MCF 10A (cell line): Measurements from ENCODE around the gene ZFHX3. TPM values are rescaled to one million over a fixed set of nuclear protein-coding genes. Genes with fewer than 3 reads are reported as not detected.

ENCODE experiments used
- BruUV-seq: library from RNA; stranded (reverse); fragments of 400-500 nt; replicated peaks from 2 replicates; lab custom pipeline; 2021; lab: Mats Ljungman, UMichigan
- CTCF ChIA-PET: fragments of 300-600 bp; sonication (Branson Sonifier 250); formaldehyde crosslinking; extraction: SDS; loops from one replicate; lab custom pipeline; 2021; ENCODE audit warnings: antibody characterized with exemption, inconsistent platforms; lab: Yijun Ruan, JAX
- POLR2A ChIA-PET: fragments of 300-600, 350-650 bp; sonication (Branson Sonifier 250); formaldehyde crosslinking; extraction: SDS; loops from one replicate; lab custom pipeline; 2020; ENCODE audit warnings: antibody characterized with exemption, inconsistent platforms; lab: Yijun Ruan, JAX
- DNase-seq: peaks from one replicate; pipeline ENCODE4 v3.0.0-alpha.2; 2018; ENCODE audit not compliant: unreplicated experiment
- H3K27ac Mint-ChIP-seq: one replicate; pipeline ENCODE4 v1.8.0; 2022; ENCODE audit warnings: mild to moderate bottlenecking, low read depth, mixed read lengths; ENCODE audit not compliant: unreplicated experiment
- H3K27me3 Mint-ChIP-seq: one replicate; pipeline ENCODE4 v1.8.0; 2022; ENCODE audit warnings: mixed read lengths; ENCODE audit not compliant: insufficient read depth, unreplicated experiment
- H3K36me3 Mint-ChIP-seq: one replicate; pipeline ENCODE4 v1.8.0; 2022; ENCODE audit warnings: mild to moderate bottlenecking, moderate library complexity, mixed read lengths; ENCODE audit not compliant: insufficient read depth, unreplicated experiment
- H3K4me1 Mint-ChIP-seq: one replicate; pipeline ENCODE4 v1.8.0; 2022; ENCODE audit warnings: mixed read lengths; ENCODE audit not compliant: insufficient read depth, unreplicated experiment
- H3K4me3 Mint-ChIP-seq: one replicate; pipeline ENCODE4 v1.8.0; 2022; ENCODE audit warnings: mild to moderate bottlenecking, moderate library complexity, mixed read lengths; ENCODE audit not compliant: unreplicated experiment
- H3K9me3 Mint-ChIP-seq: one replicate; pipeline ENCODE4 v1.8.0; 2022; ENCODE audit warnings: mixed read lengths; ENCODE audit not compliant: unreplicated experiment
- CTCF ChIP-seq: fragments of 200-600 bp; IDR thresholded peaks from one replicate; pipeline ENCODE4 v1.8.0; 2022; ENCODE audit warnings: antibody characterized with exemption, mild to moderate bottlenecking; ENCODE audit not compliant: unreplicated experiment
- intact Hi-C: fragments of 100-400 bp; cut with micrococcal nuclease; formaldehyde crosslinking; loops from 2 replicates; pipeline ENCODE4 v1.14.1; 2022
- total RNA-seq: library from RNA; stranded (reverse); gene quantifications from 2 replicates; pipeline ENCODE4 v1.2.3, GENCODE V29; 2022

The ZFHX3 gene
- total RNA-seq, 1 experiment from 2014 or later = 27.4 TPM

- Mint-ChIP-seq H3K27ac (no peak overlapping the region), H3K36me3 (peaks cover 28% of the 10 kb centered on the region), H3K9me3 (no peaks in the 10 kb centered on the region), H3K4me3 (no peak overlapping the region), H3K27me3 (no peaks in the 10 kb centered on the region), H3K4me1 (no peaks in the 10 kb centered on the region)
- no peak for DNase-seq
- no TSS peak for BruUV-seq
- TF ChIP-seq CTCF = no peak
- ChIA-PET CTCF (interaction anchor here (0.6 to 1.2 kb wide), 2 partner anchors 49 to 219 kb away, joined by 3 to 4 read pairs; no protein-coding TSS in a partner anchor), POLR2A (interaction anchor here (0.7 kb wide), 1 partner anchor 12 kb away, joined by 3 read pairs; no protein-coding TSS in a partner anchor)
- intact Hi-C loops = no loop called here
These were observed 264.1 kb downstream of the ZFHX3 start for GRCh38 chr16:72783716-72784318.

GRCh38 chr16:72769876-72770275 lies 278.1 kb downstream of the ZFHX3 start:
- CTCF ChIA-PET = interaction anchor here (0.6 kb wide), 1 partner anchor 585 kb away, joined by 3 read pairs; no protein-coding TSS in a partner anchor
- DNase-seq = no peak
- H3K9me3 Mint-ChIP-seq = peaks cover 9% of the 10 kb centered on the region
- H3K27me3 Mint-ChIP-seq = no peaks in the 10 kb centered on the region
- peaks cover 6% of the 10 kb centered on the region for H3K4me1 Mint-ChIP-seq
- intact Hi-C loops = loop anchor here (10.0 kb wide), 1 partner anchor 645 kb away; no protein-coding TSS in a partner anchor
- BruUV-seq = no TSS peak
- no peaks in the 10 kb centered on the region for H3K36me3 Mint-ChIP-seq
- H3K27ac Mint-ChIP-seq = no peak overlapping the region
- no peak overlapping the region for H3K4me3 Mint-ChIP-seq
- no peak for TF ChIP-seq CTCF
- POLR2A ChIA-PET = interaction anchor here (0.6 kb wide), 1 partner anchor 17 kb away, joined by 5 read pairs; no protein-coding TSS in a partner anchor

GRCh38 chr16:72768591-72768990 lies 279.3 kb downstream of the ZFHX3 start:
- POLR2A ChIA-PET = no interaction called here
- Mint-ChIP-seq H3K27ac (no peak overlapping the region), H3K9me3 (peaks cover 9% of the 10 kb centered on the region), H3K4me3 (no peak overlapping the region), H3K27me3 (no peaks in the 10 kb centered on the region), H3K36me3 (no peaks in the 10 kb centered on the region), H3K4me1 (peaks cover 6% of the 10 kb centered on the region)
- no peak for TF ChIP-seq CTCF
- DNase-seq = no peak
- BruUV-seq = no TSS peak
- CTCF ChIA-PET = interaction anchor here (0.6 kb wide), 1 partner anchor 150 kb away, joined by 3 read pairs; no protein-coding TSS in a partner anchor
- intact Hi-C loops = no loop called here

GRCh38 chr16:72766506-72766905 lies 281.4 kb downstream of the ZFHX3 start:
- peaks cover 4% of the 10 kb centered on the region for H3K4me1 Mint-ChIP-seq
- TF ChIP-seq CTCF = no peak
- no TSS peak for BruUV-seq
- peaks cover 6% of the 10 kb centered on the region for H3K9me3 Mint-ChIP-seq
- no peak overlapping the region for H3K27ac Mint-ChIP-seq
- intact Hi-C loops = no loop called here
- no peak for DNase-seq
- H3K4me3 Mint-ChIP-seq = no peak overlapping the region
- CTCF ChIA-PET = no interaction called here
- POLR2A ChIA-PET = no interaction called here
- H3K27me3 Mint-ChIP-seq = no peaks in the 10 kb centered on the region
- no peaks in the 10 kb centered on the region for H3K36me3 Mint-ChIP-seq
